CD8-positive, alpha-beta memory T cell (primary cell): ENCODE measurements around the gene IRF9. TPM values are rescaled to one million over a fixed set of nuclear protein-coding genes. Genes with fewer than 3 reads are reported as not detected.

Experiments used
- CTCF ChIA-PET: fragments of 350-600 bp; sonication (Branson Sonifier 250); formaldehyde crosslinking; loops from one replicate; lab custom pipeline; 2021; ENCODE audit warnings: antibody characterized with exemption; lab: Charles Lee
- POLR2A ChIA-PET: fragments of 350-600 bp; sonication (Branson Sonifier 250); formaldehyde crosslinking; loops from one replicate; lab custom pipeline; 2021; ENCODE audit warnings: antibody characterized with exemption; lab: Charles Lee
- DNase-seq, 5 donors: peaks; one replicate each; pipeline versions ENCODE4 v3.0.0 to v3.0.0-alpha.2; 2020 to 2022; ENCODE audit warnings: mixed read lengths in 1 of 5
- H3K27ac ChIP-seq: one replicate; pipeline ENCODE4 v1.7.0; 2013; ENCODE audit warnings: low read depth, mild to moderate bottlenecking, low read length, moderate library complexity
- H3K27me3 ChIP-seq: 2 replicates; pipeline ENCODE4 v1.7.0; 2013; ENCODE audit warnings: low read length, mild to moderate bottlenecking; ENCODE audit not compliant: insufficient read depth, poor library complexity, severe bottlenecking
- H3K36me3 ChIP-seq: 2 replicates; pipeline ENCODE4 v1.7.0; 2013; ENCODE audit warnings: mild to moderate bottlenecking, low read length, moderate library complexity; ENCODE audit not compliant: insufficient read depth
- H3K4me1 ChIP-seq: 2 replicates; pipeline ENCODE4 v1.7.0; 2013; ENCODE audit warnings: mild to moderate bottlenecking, low read length, moderate library complexity; ENCODE audit not compliant: insufficient read depth
- H3K4me3 ChIP-seq: 2 replicates; pipeline ENCODE4 v1.7.0; 2013; ENCODE audit warnings: mild to moderate bottlenecking, low read length
- H3K9me3 ChIP-seq: 2 replicates; pipeline ENCODE4 v1.7.0; 2013; ENCODE audit warnings: mild to moderate bottlenecking, low read length
- H3K27ac Mint-ChIP-seq, 8 donors: one replicate each; pipeline ENCODE4 v1.8.0; 2020 to 2021; ENCODE audit warnings: mixed read lengths in 8 of 8, mild to moderate bottlenecking in 6 of 8, inconsistent platforms in 3 of 8, moderate library complexity in 3 of 8
- H3K27me3 Mint-ChIP-seq, 2 donors: one replicate each; pipeline ENCODE4 v1.8.0; 2020 to 2021; ENCODE audit warnings: mixed read lengths in 2 of 2, mild to moderate bottlenecking in 1 of 2, moderate library complexity in 1 of 2
- H3K36me3 Mint-ChIP-seq, 3 donors: one replicate each; pipeline ENCODE4 v1.8.0; 2020 to 2021; ENCODE audit warnings: mixed read lengths in 3 of 3, inconsistent platforms in 1 of 3, mild to moderate bottlenecking in 1 of 3
- H3K4me1 Mint-ChIP-seq, 3 donors: one replicate each; pipeline ENCODE4 v1.8.0; 2020 to 2021; ENCODE audit warnings: mixed read lengths in 3 of 3, inconsistent platforms in 1 of 3, mild to moderate bottlenecking in 1 of 3
- H3K4me3 Mint-ChIP-seq, 7 donors: one replicate each; pipeline ENCODE4 v1.8.0; 2020 to 2021; ENCODE audit warnings: mixed read lengths in 7 of 7, mild to moderate bottlenecking in 6 of 7, moderate library complexity in 4 of 7, inconsistent platforms in 2 of 7
- H3K9me3 Mint-ChIP-seq, 5 donors: one replicate each; pipeline ENCODE4 v1.8.0; 2020 to 2022; ENCODE audit warnings: mixed read lengths in 5 of 5, mild to moderate bottlenecking in 3 of 5, moderate library complexity in 2 of 5, inconsistent platforms in 1 of 5
- polyA plus RNA-seq: library from polyadenylated mRNA; unstranded; fragments of 300-500 nt; fragmentation: Illumina TruSeq; gene quantifications from one replicate; pipeline ENCODE4 v1.2.3, GENCODE V29; 2021
- total RNA-seq, 2 experiments: library from RNA; stranded (reverse); gene quantifications; one replicate each; pipeline ENCODE4 v1.2.3, GENCODE V29; 2021

IRF9 gene
- total and polyA plus RNA-seq, 3 experiments from 2014 or later = 62.0 to 91.7 (median 68.6) TPM

GRCh38 chr14:24126939-24127338 lies 34.1 kb upstream of the IRF9 start:
- H3K4me1 Mint-ChIP-seq = peaks cover 4 to 7% (median 7%) of the 10 kb centered on the region in 3 donors
- Histone ChIP-seq H3K4me1 (peaks cover 4% of the 10 kb centered on the region), H3K4me3 (no peak overlapping the region), H3K27me3 (no peaks in the 10 kb centered on the region), H3K36me3 (peaks cover 17% of the 10 kb centered on the region), H3K9me3 (no peaks in the 10 kb centered on the region), H3K27ac (no peak overlapping the region)
- no peaks in the 10 kb centered on the region for H3K9me3 Mint-ChIP-seq
- no peak for DNase-seq
- POLR2A ChIA-PET = interaction anchor here (0.5 to 2.2 kb wide), 5 partner anchors 8 to 25 kb away, joined by 4 to 9 read pairs (median 5); partner anchors contain the start of gene PSME1
- CTCF ChIA-PET = interaction anchor here (1.3 to 3.3 kb wide), 4 partner anchors 9 to 34 kb away, joined by 4 to 11 read pairs (median 5); partner anchors contain the start of genes IRF9 and PSME1
- peaks cover 0 to 31% (median 5%) of the 10 kb centered on the region in 3 donors for H3K36me3 Mint-ChIP-seq
- H3K27me3 Mint-ChIP-seq = no peaks in the 10 kb centered on the region
- no peak overlapping the region for H3K27ac Mint-ChIP-seq
- H3K4me3 Mint-ChIP-seq = no peak overlapping the region

GRCh38 chr14:24127673-24128072 lies 33.4 kb upstream of the IRF9 start:
- Mint-ChIP-seq H3K36me3 (peaks cover 0 to 27% (median 5%) of the 10 kb centered on the region in 3 donors), H3K4me3 (no peak overlapping the region), H3K9me3 (no peaks in the 10 kb centered on the region), H3K4me1 (peaks cover 11 to 15% (median 11%) of the 10 kb centered on the region in 3 donors), H3K27me3 (no peaks in the 10 kb centered on the region), H3K27ac (peak overlapping the region in 1 of 8 donors; percentile 21)
- CTCF ChIA-PET = interaction anchor here (1.5 to 3.3 kb wide), 4 partner anchors 8 to 33 kb away, joined by 4 to 11 read pairs (median 5); partner anchors contain the start of genes IRF9 and PSME1
- DNase-seq = no peak
- Histone ChIP-seq H3K27ac (no peak overlapping the region), H3K4me3 (no peak overlapping the region), H3K4me1 (peaks cover 11% of the 10 kb centered on the region), H3K27me3 (no peaks in the 10 kb centered on the region), H3K9me3 (no peaks in the 10 kb centered on the region), H3K36me3 (peaks cover 14% of the 10 kb centered on the region)
- POLR2A ChIA-PET = interaction anchor here (0.5 to 0.9 kb wide), 3 partner anchors 8 to 25 kb away, joined by 4 to 5 read pairs (median 4); partner anchors contain the start of gene PSME1

- Mint-ChIP-seq H3K27ac (peak overlapping the region in 1 of 8 donors; percentile 33), H3K36me3 (peaks cover 0 to 9% (median 2%) of the 10 kb centered on the region in 3 donors), H3K4me3 (no peak overlapping the region), H3K4me1 (peaks cover 15 to 19% (median 16%) of the 10 kb centered on the region in 3 donors), H3K9me3 (no peaks in the 10 kb centered on the region), H3K27me3 (no peaks in the 10 kb centered on the region)
- H3K27ac ChIP-seq = no peak overlapping the region
- peaks cover 16% of the 10 kb centered on the region for H3K4me1 ChIP-seq
- DNase-seq = no peak
- CTCF ChIA-PET = interaction anchor here (0.6 to 1.3 kb wide), 3 partner anchors 12 to 1557 kb away, joined by 3 to 6 read pairs (median 3); partner anchors contain the start of genes EMC9 and IRF9
- no peaks in the 10 kb centered on the region for H3K9me3 ChIP-seq
- POLR2A ChIA-PET = interaction anchor here (0.6 to 1.0 kb wide), 2 partner anchors 17 to 563 kb away, joined by 3 to 4 read pairs; partner anchors contain the start of gene PSME2
- no peaks in the 10 kb centered on the region for H3K36me3 ChIP-seq
- no peaks in the 10 kb centered on the region for H3K27me3 ChIP-seq
- no peak overlapping the region for H3K4me3 ChIP-seq
Measured at GRCh38 chr14:24129410-24129998, 31.6 kb upstream of the IRF9 start.

GRCh38 chr14:24130380-24130716 lies 30.7 kb upstream of the IRF9 start, which contains the start of gene FITM1:
Gene FITM1 (plus strand): TSS chr14:24130659. CDS start chr14:24131564, 905 bp downstream.
- H3K27me3 Mint-ChIP-seq = no peaks in the 10 kb centered on the region
- H3K27me3 ChIP-seq = no peaks in the 10 kb centered on the region
- H3K4me3 Mint-ChIP-seq = no peak within 1 kb of the TSS
- no peaks in the 10 kb centered on the region for H3K36me3 ChIP-seq
- no peaks in the 10 kb centered on the region for H3K9me3 ChIP-seq
- POLR2A ChIA-PET = no interaction called here
- peaks cover 19 to 23% (median 20%) of the 10 kb centered on the region in 3 donors for H3K4me1 Mint-ChIP-seq
- H3K27ac Mint-ChIP-seq = peak within 1 kb of the TSS in 3 of 8 donors; percentile 21 to 70 (median 27)
- H3K27ac ChIP-seq = no peak within 1 kb of the TSS
- peaks cover 20% of the 10 kb centered on the region for H3K4me1 ChIP-seq
- H3K9me3 Mint-ChIP-seq = no peaks in the 10 kb centered on the region
- CTCF ChIA-PET = interaction anchor here (0.6 to 1.2 kb wide), 2 partner anchors 22 to 30 kb away, joined by 3 to 6 read pairs; partner anchors contain the start of gene IRF9
- no peak within 1 kb of the TSS for H3K4me3 ChIP-seq
- DNase-seq = no peak
- H3K36me3 Mint-ChIP-seq = peaks cover 0 to 4% (median 0%) of the 10 kb centered on the region in 3 donors

DNA sequence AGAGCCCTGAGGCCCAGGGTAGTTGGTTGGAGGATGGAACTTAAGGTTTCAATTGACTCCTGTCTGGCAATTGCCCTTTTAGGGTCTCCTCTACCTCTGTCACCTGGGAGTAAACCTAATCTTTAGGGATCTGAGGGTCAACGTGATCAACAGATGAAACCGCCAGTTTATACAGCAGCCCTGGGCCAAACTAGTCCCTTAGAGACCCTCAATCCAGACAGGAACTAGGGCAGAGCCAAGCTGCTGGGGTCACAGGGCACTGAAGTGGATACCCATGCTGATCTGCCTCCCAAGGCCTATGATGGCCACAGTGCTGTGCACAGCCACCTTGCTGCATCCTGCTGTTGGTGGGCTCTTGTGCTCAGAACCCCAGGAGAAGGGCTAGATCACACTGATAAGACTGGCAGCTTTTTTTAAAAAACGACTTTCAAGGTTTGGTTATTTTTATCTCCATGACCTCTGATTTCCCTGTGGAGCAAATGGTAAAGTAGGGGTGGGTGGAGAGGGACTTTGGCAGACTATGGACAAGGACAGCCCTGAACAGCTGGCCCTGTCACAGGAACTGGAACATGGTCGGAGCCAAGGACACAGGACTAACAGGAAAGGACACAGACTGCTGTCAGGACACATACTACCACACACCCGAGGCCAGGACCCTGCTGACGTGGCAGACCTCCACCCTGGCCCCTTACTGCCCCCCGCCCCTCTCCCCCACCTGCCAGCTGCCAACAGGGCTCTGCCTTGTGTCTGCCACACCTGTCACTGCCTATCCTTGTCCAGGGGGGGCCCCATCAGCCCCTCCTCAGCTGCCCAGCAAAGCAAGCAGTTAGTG lies 30.1 kb upstream of the IRF9 start:
- Histone ChIP-seq H3K27me3 (no peaks in the 10 kb centered on the region), H3K36me3 (no peaks in the 10 kb centered on the region), H3K4me1 (peaks cover 23% of the 10 kb centered on the region), H3K27ac (no peak overlapping the region), H3K9me3 (no peaks in the 10 kb centered on the region), H3K4me3 (no peak overlapping the region)
- Mint-ChIP-seq H3K27me3 (no peaks in the 10 kb centered on the region), H3K9me3 (peaks cover 0 to 2% (median 0%) of the 10 kb centered on the region in 5 donors), H3K4me3 (no peak overlapping the region), H3K36me3 (peaks cover 0 to 5% (median 0%) of the 10 kb centered on the region in 3 donors), H3K27ac (peak overlapping the region in 3 of 8 donors; percentile 21 to 70 (median 27)), H3K4me1 (peaks cover 23 to 26% (median 23%) of the 10 kb centered on the region in 3 donors)
- DNase-seq = no peak
- CTCF ChIA-PET = no interaction called here
- POLR2A ChIA-PET = no interaction called here

- peaks cover 24 to 28% (median 25%) of the 10 kb centered on the region in 3 donors for H3K4me1 Mint-ChIP-seq
- H3K27ac Mint-ChIP-seq = peak overlapping the region in 4 of 8 donors; percentile 47 to 95 (median 49)
- Histone ChIP-seq H3K36me3 (no peaks in the 10 kb centered on the region), H3K4me3 (no peak overlapping the region), H3K27me3 (no peaks in the 10 kb centered on the region), H3K9me3 (no peaks in the 10 kb centered on the region), H3K4me1 (peaks cover 24% of the 10 kb centered on the region), H3K27ac (no peak overlapping the region)
- DNase-seq = no peak
- ChIA-PET CTCF (interaction anchor here (1.6 kb wide), 1 partner anchor 16 kb away, joined by 7 read pairs; the partner anchor contains the start of gene NRL), POLR2A (interaction anchor here (1.1 kb wide), 1 partner anchor 15 kb away, joined by 4 read pairs; no protein-coding TSS in a partner anchor)
- H3K36me3 Mint-ChIP-seq = peaks cover 0 to 6% (median 0%) of the 10 kb centered on the region in 3 donors
- peaks cover 0 to 2% (median 0%) of the 10 kb centered on the region in 5 donors for H3K9me3 Mint-ChIP-seq
- H3K4me3 Mint-ChIP-seq = peak overlapping the region in 1 of 7 donors; percentile 21
- H3K27me3 Mint-ChIP-seq = no peaks in the 10 kb centered on the region
Measured at GRCh38 chr14:24131549-24131966, 29.5 kb upstream of the IRF9 start.

DNA sequence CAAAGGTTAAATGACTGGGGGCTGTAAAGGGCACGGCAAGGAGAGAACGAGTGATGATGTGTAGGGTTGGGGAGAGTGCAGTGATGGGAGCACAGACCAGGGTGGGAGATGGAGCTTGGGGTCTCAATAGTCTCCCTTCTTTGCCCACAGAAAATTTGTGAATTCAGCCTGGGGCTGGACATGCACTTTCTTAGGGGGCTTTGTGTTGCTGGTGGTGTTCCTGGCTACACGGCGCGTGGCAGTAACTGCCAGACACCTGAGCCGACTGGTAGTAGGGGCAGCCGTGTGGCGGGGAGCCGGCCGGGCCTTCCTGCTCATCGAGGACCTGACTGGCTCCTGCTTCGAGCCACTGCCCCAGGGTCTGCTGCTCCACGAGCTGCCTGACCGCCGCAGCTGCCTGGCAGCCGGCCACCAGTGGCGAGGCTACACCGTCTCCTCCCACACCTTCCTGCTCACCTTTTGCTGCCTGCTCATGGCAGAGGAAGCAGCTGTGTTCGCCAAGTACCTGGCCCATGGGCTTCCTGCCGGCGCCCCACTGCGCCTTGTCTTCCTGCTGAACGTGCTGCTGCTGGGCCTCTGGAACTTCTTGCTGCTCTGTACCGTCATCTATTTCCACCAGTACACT lies 28.9 kb upstream of the IRF9 start:
- Mint-ChIP-seq H3K4me3 (peak overlapping the region in 6 of 7 donors; percentile 21 to 77 (median 39)), H3K27ac (peak overlapping the region in 6 of 8 donors; percentile 54 to 95 (median 73)), H3K9me3 (peaks cover 0 to 2% (median 0%) of the 10 kb centered on the region in 5 donors), H3K4me1 (peaks cover 30 to 34% (median 31%) of the 10 kb centered on the region in 3 donors), H3K36me3 (peaks cover 0 to 13% (median 0%) of the 10 kb centered on the region in 3 donors), H3K27me3 (no peaks in the 10 kb centered on the region)
- H3K4me3 ChIP-seq = no peak overlapping the region
- H3K27ac ChIP-seq = no peak overlapping the region
- H3K9me3 ChIP-seq = no peaks in the 10 kb centered on the region
- CTCF ChIA-PET = interaction anchor here (0.9 to 1.7 kb wide), 4 partner anchors 12 to 24 kb away, joined by 3 to 7 read pairs (median 4); partner anchors contain the start of gene NRL
- POLR2A ChIA-PET = interaction anchor here (1.1 kb wide), 1 partner anchor 16 kb away, joined by 4 read pairs; no protein-coding TSS in a partner anchor
- no peaks in the 10 kb centered on the region for H3K27me3 ChIP-seq
- peaks cover 30% of the 10 kb centered on the region for H3K4me1 ChIP-seq
- no peaks in the 10 kb centered on the region for H3K36me3 ChIP-seq
- peak in 1 of 5 donors; percentile 52 for DNase-seq
